Keratinocyte (primary cell): ENCODE measurements around the gene KIF13A.

ENCODE experiments used
- CTCF ChIP-seq, 3 experiments: IDR thresholded peaks in 1 of 3; conservative IDR thresholded peaks in 1 of 3; optimal IDR thresholded peaks in 1 of 3; 2 replicates in 2 of 3; 3 replicates in 1 of 3; pipeline versions ENCODE3 to v1.5.1; 2011; ENCODE audit warnings: low read length in 3 of 3, mild to moderate bottlenecking in 3 of 3, moderate library complexity in 2 of 3, control low read depth in 1 of 3, inconsistent platforms in 1 of 3; ENCODE audit not compliant: insufficient read depth in 2 of 3; ENCODE audit errors: extremely low read depth in 1 of 3
- EZH2 ChIP-seq: IDR thresholded peaks from one replicate; pipeline ENCODE4 v1.6.1; 2012; ENCODE audit warnings: inconsistent platforms, mild to moderate bottlenecking, low read length, moderate library complexity

- TF ChIP-seq CTCF (optimal IDR thresholded peaks at IDR 0.05 in 1 of 3, IDR thresholded peaks at IDR 0.05 in 1 of 3, conservative IDR thresholded peaks at IDR 0.05 in 1 of 3; ENCODE audit: extremely low read depth in 1 of 3, insufficient read depth in 2 of 3, low read length in 3 of 3) (no peak), EZH2 (no peak)
Measured at GRCh38 chr6:17930321-17930993, 57.0 kb downstream of the KIF13A start.
